Measurements from ENCODE around the gene GYG2.
A peak's percentile ranks its signal among the peaks of the same experiment; 100 is the strongest.
"Not testable (repeated sequence)": the region's sequence is repeated elsewhere in the genome, so short reads cannot be mapped to it uniquely, and the experiment has no call there.

Gene GYG2

GRCh38 chrX:2901367-2902036, 72.8 kb downstream of the GYG2 start:
- H3K4me1 Mint-ChIP-seq: peaks cover 7% of the 10 kb centered on the region
- H3K27ac Mint-ChIP-seq: no peak overlapping the region
- H3K27me3 Mint-ChIP-seq: peaks cover 2% of the 10 kb centered on the region
- H3K36me3 Mint-ChIP-seq: no peaks in the 10 kb centered on the region
- no peak overlapping the region for H3K4me3 Mint-ChIP-seq
- no peaks in the 10 kb centered on the region for H3K9me3 Mint-ChIP-seq

- no peaks in the 10 kb centered on the region for H3K9me3 Mint-ChIP-seq
- peaks cover 2% of the 10 kb centered on the region for H3K27me3 Mint-ChIP-seq
- H3K4me3 Mint-ChIP-seq: no peak overlapping the region
- H3K36me3 Mint-ChIP-seq: no peaks in the 10 kb centered on the region
- H3K27ac Mint-ChIP-seq: no peak overlapping the region
- H3K4me1 Mint-ChIP-seq: peaks cover 3% of the 10 kb centered on the region
These were observed 74.1 kb downstream of the GYG2 start for GRCh38 chrX:2902841-2903240.

- H3K4me1 Mint-ChIP-seq: peaks cover 3% of the 10 kb centered on the region
- H3K9me3 Mint-ChIP-seq: no peaks in the 10 kb centered on the region
- no peaks in the 10 kb centered on the region for H3K36me3 Mint-ChIP-seq
- H3K27me3 Mint-ChIP-seq: peaks cover 2% of the 10 kb centered on the region
- no peak overlapping the region for H3K27ac Mint-ChIP-seq
- no peak overlapping the region for H3K4me3 Mint-ChIP-seq
These were observed 74.6 kb downstream of the GYG2 start for GRCh38 chrX:2903366-2903765.

GRCh38 chrX:2907295-2907694, 78.6 kb downstream of the GYG2 start:
- no peaks in the 10 kb centered on the region for H3K9me3 Mint-ChIP-seq
- H3K4me1 Mint-ChIP-seq: no peaks in the 10 kb centered on the region
- H3K4me3 Mint-ChIP-seq: no peak overlapping the region
- H3K36me3 Mint-ChIP-seq: no peaks in the 10 kb centered on the region
- peaks cover 2% of the 10 kb centered on the region for H3K27me3 Mint-ChIP-seq
- H3K27ac Mint-ChIP-seq: no peak overlapping the region

GRCh38 chrX:2908125-2908685, 79.5 kb downstream of the GYG2 start:
- Mint-ChIP-seq H3K9me3 (no peaks in the 10 kb centered on the region), H3K27me3 (no peaks in the 10 kb centered on the region), H3K27ac (no peak overlapping the region), H3K36me3 (no peaks in the 10 kb centered on the region), H3K4me3 (no peak overlapping the region), H3K4me1 (no peaks in the 10 kb centered on the region)

GRCh38 chrX:2910109-2910508, 81.4 kb downstream of the GYG2 start:
- Mint-ChIP-seq H3K4me3 (no peak overlapping the region), H3K36me3 (no peaks in the 10 kb centered on the region), H3K27me3 (no peaks in the 10 kb centered on the region), H3K9me3 (no peaks in the 10 kb centered on the region), H3K27ac (no peak overlapping the region), H3K4me1 (no peaks in the 10 kb centered on the region)

- no peaks in the 10 kb centered on the region for H3K9me3 Mint-ChIP-seq
- H3K27me3 Mint-ChIP-seq: no peaks in the 10 kb centered on the region
- H3K4me1 Mint-ChIP-seq: no peaks in the 10 kb centered on the region
- H3K36me3 Mint-ChIP-seq: no peaks in the 10 kb centered on the region
- H3K27ac Mint-ChIP-seq: no peak overlapping the region
- H3K4me3 Mint-ChIP-seq: no peak overlapping the region
These were observed 84.4 kb downstream of the GYG2 start for GRCh38 chrX:2913118-2913517.

GRCh38 chrX:2917767-2918166, 89.0 kb downstream of the GYG2 start:
- H3K36me3 Mint-ChIP-seq: no peaks in the 10 kb centered on the region
- H3K27me3 Mint-ChIP-seq: no peaks in the 10 kb centered on the region
- H3K27ac Mint-ChIP-seq: no peak overlapping the region
- H3K4me3 Mint-ChIP-seq: no peak overlapping the region
- H3K9me3 Mint-ChIP-seq: no peaks in the 10 kb centered on the region
- no peaks in the 10 kb centered on the region for H3K4me1 Mint-ChIP-seq

GRCh38 chrX:2921193-2921592, 92.5 kb downstream of the GYG2 start:
- Mint-ChIP-seq H3K36me3 (no peaks in the 10 kb centered on the region), H3K9me3 (no peaks in the 10 kb centered on the region), H3K27ac (no peak overlapping the region), H3K4me1 (no peaks in the 10 kb centered on the region), H3K4me3 (no peak overlapping the region), H3K27me3 (no peaks in the 10 kb centered on the region)

- Mint-ChIP-seq H3K4me3 (no peak overlapping the region), H3K27ac (no peak overlapping the region), H3K4me1 (no peaks in the 10 kb centered on the region), H3K9me3 (no peaks in the 10 kb centered on the region), H3K36me3 (no peaks in the 10 kb centered on the region), H3K27me3 (peaks cover 1% of the 10 kb centered on the region)
These were observed 93.0 kb downstream of the GYG2 start for GRCh38 chrX:2921750-2922149.

GRCh38 chrX:2924151-2924550, 95.4 kb downstream of the GYG2 start:
- no peak overlapping the region for H3K27ac Mint-ChIP-seq
- no peaks in the 10 kb centered on the region for H3K4me1 Mint-ChIP-seq
- H3K27me3 Mint-ChIP-seq: peaks cover 2% of the 10 kb centered on the region
- no peak overlapping the region for H3K4me3 Mint-ChIP-seq
- no peaks in the 10 kb centered on the region for H3K36me3 Mint-ChIP-seq
- H3K9me3 Mint-ChIP-seq: no peaks in the 10 kb centered on the region

- H3K27me3 Mint-ChIP-seq, H3K9me3 Mint-ChIP-seq, H3K36me3 Mint-ChIP-seq, H3K27ac Mint-ChIP-seq, H3K4me1 Mint-ChIP-seq, H3K4me3 Mint-ChIP-seq: not testable (repeated sequence)
These were observed 97.5 kb downstream of the GYG2 start for GRCh38 chrX:2926255-2926654.

- peaks cover 4% of the 10 kb centered on the region for H3K4me1 Mint-ChIP-seq
- no peaks in the 10 kb centered on the region for H3K9me3 Mint-ChIP-seq
- H3K4me3 Mint-ChIP-seq: no peak overlapping the region
- no peaks in the 10 kb centered on the region for H3K36me3 Mint-ChIP-seq
- H3K27me3 Mint-ChIP-seq: peaks cover 6% of the 10 kb centered on the region
- H3K27ac Mint-ChIP-seq: no peak overlapping the region
These were observed 98.0 kb downstream of the GYG2 start for GRCh38 chrX:2926664-2927275.

GRCh38 chrX:2928191-2928582, 99.5 kb downstream of the GYG2 start:
- Mint-ChIP-seq H3K36me3 (no peaks in the 10 kb centered on the region), H3K27me3 (peaks cover 6% of the 10 kb centered on the region), H3K4me3 (peak overlapping the region; percentile 4), H3K9me3 (no peaks in the 10 kb centered on the region), H3K27ac (no peak overlapping the region), H3K4me1 (peaks cover 4% of the 10 kb centered on the region)

GRCh38 chrX:2928583-2929434, 100.1 kb downstream of the GYG2 start, which contains the start of gene ARSD:
Gene ARSD (minus strand): TSS chrX:2929339. CDS start chrX:2929275, 64 bp downstream.
- Mint-ChIP-seq H3K4me1 (peaks cover 4% of the 10 kb centered on the region), H3K9me3 (no peaks in the 10 kb centered on the region), H3K4me3 (peak within 1 kb of the TSS; percentile 67), H3K36me3 (no peaks in the 10 kb centered on the region), H3K27me3 (peaks cover 6% of the 10 kb centered on the region), H3K27ac (no peak within 1 kb of the TSS)

- Mint-ChIP-seq H3K27ac (no peak overlapping the region), H3K4me1 (peaks cover 4% of the 10 kb centered on the region), H3K4me3 (no peak overlapping the region), H3K27me3 (peaks cover 6% of the 10 kb centered on the region), H3K9me3 (no peaks in the 10 kb centered on the region), H3K36me3 (no peaks in the 10 kb centered on the region)
These were observed 102.4 kb downstream of the GYG2 start for GRCh38 chrX:2931155-2931554.
